Fibroblast of pulmonary artery (primary cell): ENCODE measurements around the gene HOXC6.

Experiments
- DNase-seq: peaks from one replicate; pipeline ENCODE4 v3.0.0-alpha.2; 2010; ENCODE audit warnings: low read depth
- H3K4me3 ChIP-seq: replicated peaks from 2 replicates; pipeline ENCODE4 v1.5.1; 2011; ENCODE audit warnings: low read depth, mild to moderate bottlenecking, control low read depth, low read length, moderate library complexity
- TF ChIP-seq, protein P1 (sequence below): IDR thresholded peaks from 2 replicates; pipeline ENCODE4 v1.5.1; 2011; ENCODE audit warnings: mild to moderate bottlenecking, control low read depth, low read length, inconsistent platforms; ENCODE audit errors: missing control alignments

The HOXC6 gene

DNA sequence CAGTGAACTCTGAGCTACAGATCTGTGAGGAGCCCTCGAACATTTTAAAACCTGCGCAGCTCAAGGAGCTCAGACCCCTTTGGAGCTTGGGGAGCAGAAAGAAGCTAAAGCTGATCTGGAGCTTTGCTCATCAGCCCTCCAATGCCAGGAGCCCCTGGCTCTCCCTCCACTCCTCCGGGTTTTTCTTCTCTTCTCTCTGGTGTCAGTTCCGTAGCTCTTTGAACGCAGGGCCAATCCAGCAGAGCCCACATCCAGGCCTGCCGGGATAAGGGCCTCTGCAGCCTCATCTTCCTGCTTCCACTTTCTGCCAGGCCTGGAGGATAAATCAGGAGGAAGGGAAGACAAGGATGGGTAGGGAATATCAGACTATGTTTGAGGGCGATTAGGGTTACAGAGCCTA is 31.4 kb downstream of the HOXC6 start:
- no peak overlapping the region for H3K4me3 ChIP-seq
- TF ChIP-seq, protein P1, sequence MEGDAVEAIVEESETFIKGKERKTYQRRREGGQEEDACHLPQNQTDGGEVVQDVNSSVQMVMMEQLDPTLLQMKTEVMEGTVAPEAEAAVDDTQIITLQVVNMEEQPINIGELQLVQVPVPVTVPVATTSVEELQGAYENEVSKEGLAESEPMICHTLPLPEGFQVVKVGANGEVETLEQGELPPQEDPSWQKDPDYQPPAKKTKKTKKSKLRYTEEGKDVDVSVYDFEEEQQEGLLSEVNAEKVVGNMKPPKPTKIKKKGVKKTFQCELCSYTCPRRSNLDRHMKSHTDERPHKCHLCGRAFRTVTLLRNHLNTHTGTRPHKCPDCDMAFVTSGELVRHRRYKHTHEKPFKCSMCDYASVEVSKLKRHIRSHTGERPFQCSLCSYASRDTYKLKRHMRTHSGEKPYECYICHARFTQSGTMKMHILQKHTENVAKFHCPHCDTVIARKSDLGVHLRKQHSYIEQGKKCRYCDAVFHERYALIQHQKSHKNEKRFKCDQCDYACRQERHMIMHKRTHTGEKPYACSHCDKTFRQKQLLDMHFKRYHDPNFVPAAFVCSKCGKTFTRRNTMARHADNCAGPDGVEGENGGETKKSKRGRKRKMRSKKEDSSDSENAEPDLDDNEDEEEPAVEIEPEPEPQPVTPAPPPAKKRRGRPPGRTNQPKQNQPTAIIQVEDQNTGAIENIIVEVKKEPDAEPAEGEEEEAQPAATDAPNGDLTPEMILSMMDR: no peak
- DNase-seq: no peak

DNA sequence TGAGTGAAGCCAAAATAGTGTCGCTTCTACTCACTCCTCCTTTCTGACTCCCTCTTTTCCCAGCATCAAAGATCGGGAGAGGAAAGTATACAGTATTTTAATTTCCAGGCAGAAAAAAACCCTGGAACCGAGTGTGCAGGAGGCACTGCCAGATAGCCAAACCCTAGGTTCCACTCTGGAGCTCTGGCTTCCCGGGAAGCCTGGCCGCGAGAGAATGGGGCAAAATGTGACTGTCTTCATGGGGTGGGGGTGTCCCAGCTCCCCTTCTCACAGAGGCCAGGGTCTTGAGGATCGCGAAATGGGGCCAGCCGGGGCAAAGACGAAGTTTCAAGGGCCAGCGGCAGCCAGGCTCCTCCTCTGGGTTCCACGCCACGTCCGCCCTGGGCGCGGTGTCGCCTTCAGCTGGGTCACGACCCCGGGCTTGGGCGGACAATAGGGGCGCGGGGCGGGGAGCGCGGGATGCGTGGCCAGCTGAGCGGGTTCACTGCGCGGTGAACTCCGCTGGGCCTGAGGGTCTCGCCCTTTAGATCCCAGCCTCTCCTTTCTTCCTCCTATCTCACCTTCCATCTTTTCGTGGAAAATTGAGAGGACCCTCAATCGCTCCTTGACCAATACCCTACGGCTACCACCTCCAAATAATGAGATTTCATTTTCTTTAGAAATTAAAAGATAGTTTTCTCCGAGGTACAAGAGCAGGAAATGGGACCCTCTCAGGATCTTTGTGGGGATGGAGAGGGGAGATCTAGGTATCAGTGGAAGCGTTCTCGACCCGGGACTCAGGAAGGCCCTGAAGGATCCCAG is 32.1 kb downstream of the HOXC6 start:
- no peak for DNase-seq
- TF ChIP-seq, protein P1: no peak
- H3K4me3 ChIP-seq: no peak overlapping the region

DNA sequence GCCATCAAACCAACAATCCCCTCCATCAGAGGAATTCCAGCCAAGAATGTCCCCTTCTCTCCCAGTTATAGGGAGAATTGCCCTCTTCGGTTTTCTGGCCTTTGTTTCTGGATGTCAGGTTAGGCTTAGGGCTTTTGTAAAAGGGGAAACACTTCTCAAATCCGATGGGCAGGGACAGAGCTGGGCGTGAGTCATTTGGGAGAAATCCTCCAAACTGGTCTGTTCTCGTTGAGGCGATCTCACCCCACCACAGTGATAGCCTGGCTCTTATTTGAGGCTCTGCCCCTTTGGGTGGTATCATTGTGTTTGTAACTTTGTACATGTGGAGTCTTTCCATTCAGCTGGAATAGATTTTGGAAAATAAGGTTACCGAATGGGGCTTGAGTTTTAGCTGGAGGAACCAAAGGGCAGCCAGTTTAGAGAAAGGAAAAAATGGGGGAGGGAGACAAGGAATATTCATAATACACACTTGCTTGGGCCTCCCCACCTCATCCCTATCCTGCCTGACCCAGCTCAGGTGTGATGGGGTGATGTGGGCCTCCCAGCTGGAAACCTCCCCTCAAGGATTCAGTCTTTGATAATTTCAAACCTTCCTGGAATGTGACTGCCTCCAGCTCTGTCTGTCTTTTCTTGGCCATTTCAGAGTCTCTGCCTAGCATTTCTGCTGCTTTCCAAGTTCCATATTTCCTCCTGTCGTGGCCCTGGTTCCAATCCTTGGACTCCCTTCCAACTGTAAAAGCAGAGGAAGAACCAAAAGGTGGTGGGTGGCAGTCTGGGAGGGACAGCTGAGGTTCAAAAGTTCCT is 32.9 kb downstream of the HOXC6 start:
- no peak for DNase-seq
- TF ChIP-seq, protein P1: no peak
- H3K4me3 ChIP-seq: no peak overlapping the region

DNA sequence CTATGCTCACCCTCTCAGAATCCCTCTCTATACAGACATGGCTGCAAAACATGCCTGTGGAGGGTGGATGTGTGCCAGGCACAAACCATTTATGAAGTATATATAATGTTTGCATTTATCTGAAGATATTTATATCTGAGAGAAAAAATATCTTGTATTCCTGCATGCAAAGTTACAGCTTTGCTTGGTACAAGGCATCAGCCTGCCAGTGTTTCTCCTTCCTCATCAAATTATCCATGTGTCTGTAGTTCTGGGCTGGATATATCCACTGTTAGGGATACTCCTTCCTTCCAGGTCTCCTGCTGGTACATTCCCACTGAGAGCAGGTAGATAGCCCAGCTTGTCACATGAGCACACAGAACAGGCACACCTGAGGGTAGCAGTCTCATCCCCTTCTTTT is 37.4 kb downstream of the HOXC6 start:
- H3K4me3 ChIP-seq: no peak overlapping the region
- TF ChIP-seq, protein P1: no peak
- no peak for DNase-seq

DNA sequence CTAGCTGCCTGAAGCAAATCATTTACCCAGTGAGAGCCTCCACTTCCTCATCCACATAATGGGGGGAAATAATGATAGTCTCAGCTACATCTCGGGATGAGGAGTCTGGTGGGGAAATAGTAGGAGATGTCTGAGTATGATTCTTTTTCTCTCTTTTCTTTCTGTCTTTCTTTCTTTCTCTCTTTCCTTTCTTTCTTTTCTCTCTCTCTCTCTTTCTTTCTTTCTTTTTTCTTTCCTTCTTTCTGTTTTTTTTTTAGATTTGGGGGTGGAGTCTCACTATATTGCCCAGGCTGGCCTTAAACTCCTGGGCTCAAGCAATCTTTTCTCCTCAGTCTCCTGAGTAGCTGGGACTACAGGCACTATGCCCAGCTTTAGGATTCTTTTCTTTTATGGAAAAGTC is 38.2 kb downstream of the HOXC6 start:
- H3K4me3 ChIP-seq: no peak overlapping the region
- no peak for DNase-seq
- TF ChIP-seq, protein P1: no peak

DNA sequence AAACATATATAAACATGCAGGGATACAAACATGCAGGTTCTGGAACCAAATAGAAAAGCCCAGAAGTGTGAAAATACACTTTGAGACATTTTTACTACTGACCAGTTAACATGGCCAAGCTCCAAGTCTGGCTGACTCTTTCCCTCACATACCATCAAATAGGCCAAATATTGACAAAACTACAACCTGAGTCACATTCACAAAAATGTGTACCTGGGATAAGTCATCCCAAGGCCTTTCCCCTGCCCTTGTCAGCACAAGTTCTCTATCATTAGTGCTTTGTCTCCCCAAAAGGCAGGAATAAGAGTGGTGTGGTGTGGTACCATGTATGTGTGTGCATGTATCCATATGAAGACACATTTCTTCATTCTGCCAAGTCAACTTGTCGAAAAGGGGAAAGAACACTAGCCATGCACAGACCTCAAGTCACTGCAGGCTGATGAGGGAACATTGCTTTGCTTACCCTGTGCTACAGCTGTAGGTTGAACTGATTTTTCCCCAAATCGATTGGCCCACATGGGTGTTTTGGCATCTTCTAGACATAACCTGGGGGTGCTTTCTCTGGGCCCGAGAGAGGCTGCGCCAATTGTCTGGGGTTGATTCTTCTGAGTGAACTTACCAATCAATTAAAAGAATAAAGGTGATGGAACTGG is 40.3 kb downstream of the HOXC6 start:
- DNase-seq: no peak
- H3K4me3 ChIP-seq: no peak overlapping the region
- TF ChIP-seq, protein P1: no peak
